Neuronal stem cell (in vitro differentiated cells): ENCODE results near the gene FOXC1.

Source experiments
- DNase-seq: peaks from one replicate; pipeline ENCODE4 v3.0.0-alpha.2; 2013; ENCODE audit warnings: low spot score
- H2AFZ ChIP-seq: one replicate; pipeline ENCODE4 v1.6.1; 2013; ENCODE audit warnings: mild to moderate bottlenecking, low read length, inconsistent platforms
- H2AK5ac ChIP-seq: 2 replicates; pipeline ENCODE4 v1.6.1; 2013; ENCODE audit warnings: low read depth, mild to moderate bottlenecking, inconsistent platforms, low read length, moderate library complexity, mixed read lengths
- H2BK120ac ChIP-seq: 2 replicates; pipeline ENCODE4 v1.6.1; 2013; ENCODE audit warnings: low read depth, mild to moderate bottlenecking, inconsistent platforms, low read length, moderate library complexity, mixed read lengths
- H2BK12ac ChIP-seq: one replicate; pipeline ENCODE4 v1.6.1; 2013; ENCODE audit warnings: low read length, inconsistent platforms
- H2BK15ac ChIP-seq: 2 replicates; pipeline ENCODE4 v1.6.1; 2013; ENCODE audit warnings: mild to moderate bottlenecking, low read length, inconsistent platforms, mixed read lengths
- H2BK5ac ChIP-seq: one replicate; pipeline ENCODE4 v1.6.1; 2013; ENCODE audit warnings: inconsistent platforms, mild to moderate bottlenecking, low read length, moderate library complexity
- H3K14ac ChIP-seq: one replicate; pipeline ENCODE4 v1.6.1; 2013; ENCODE audit warnings: low read length, inconsistent platforms
- H3K18ac ChIP-seq: 2 replicates; pipeline ENCODE4 v1.6.1; 2013; ENCODE audit warnings: low read length, inconsistent platforms
- H3K23ac ChIP-seq: 2 replicates; pipeline ENCODE4 v1.6.1; 2013; ENCODE audit warnings: low read depth, mild to moderate bottlenecking, mixed read lengths, low read length, inconsistent platforms; ENCODE audit not compliant: poor library complexity
- H3K27ac ChIP-seq: replicated peaks from 3 replicates; pipeline ENCODE4 v1.5.1; 2013; ENCODE audit warnings: low read length, inconsistent platforms
- H3K27me3 ChIP-seq, 3 experiments: 2 replicates each; pipeline ENCODE4 v1.6.1; 2013; ENCODE audit warnings: low read length in 3 of 3, mild to moderate bottlenecking in 2 of 3, inconsistent platforms in 1 of 3, low read depth in 1 of 3, mixed read lengths in 1 of 3, moderate library complexity in 1 of 3; ENCODE audit not compliant: control insufficient read depth in 3 of 3, insufficient read depth in 3 of 3
- H3K36me3 ChIP-seq, 2 donors: replicated peaks in 1 of 2; 2 replicates each; pipeline ENCODE4 v1.6.1; 2013; ENCODE audit warnings: low read length in 2 of 2; ENCODE audit not compliant: control insufficient read depth in 2 of 2, insufficient read depth in 2 of 2
- H3K4ac ChIP-seq: 2 replicates; pipeline ENCODE4 v1.6.1; 2013; ENCODE audit warnings: inconsistent platforms, mild to moderate bottlenecking, low read length, moderate library complexity
- H3K4me1 ChIP-seq, 2 donors: 1 replicate in 1 of 2; 2 replicates in 1 of 2; pipeline ENCODE4 v1.6.1; 2013; ENCODE audit warnings: low read length in 2 of 2, low read depth in 1 of 2; ENCODE audit not compliant: control insufficient read depth in 2 of 2, insufficient read depth in 1 of 2
- H3K4me2 ChIP-seq: one replicate; pipeline ENCODE4 v1.6.1; 2013; ENCODE audit warnings: mild to moderate bottlenecking, low read length, inconsistent platforms; ENCODE audit not compliant: insufficient read depth, poor library complexity, severe bottlenecking
- H3K4me3 ChIP-seq, 2 donors: 2 replicates each; pipeline ENCODE4 v1.5.1; 2013; ENCODE audit warnings: low read length in 2 of 2, mild to moderate bottlenecking in 2 of 2, inconsistent platforms in 1 of 2, moderate library complexity in 1 of 2
- H3K79me1 ChIP-seq: one replicate; pipeline ENCODE4 v1.6.1; 2013; ENCODE audit warnings: low read depth, mild to moderate bottlenecking, inconsistent platforms, low read length, moderate library complexity
- H3K9ac ChIP-seq: one replicate; pipeline ENCODE4 v1.6.1; 2013; ENCODE audit warnings: mild to moderate bottlenecking, low read depth, low read length, inconsistent platforms; ENCODE audit not compliant: poor library complexity
- H3K9me3 ChIP-seq, 2 donors: replicated peaks in 1 of 2; 2 replicates each; pipeline versions ENCODE3 to v1.6.1; 2013; ENCODE audit warnings: low read length in 2 of 2, mild to moderate bottlenecking in 2 of 2, inconsistent platforms in 1 of 2, low read depth in 1 of 2, mixed read lengths in 1 of 2, moderate library complexity in 1 of 2; ENCODE audit not compliant: control insufficient read depth in 2 of 2, insufficient read depth in 1 of 2
- H4K8ac ChIP-seq: one replicate; pipeline ENCODE4 v1.6.1; 2013; ENCODE audit warnings: low read depth, mild to moderate bottlenecking, inconsistent platforms, low read length, moderate library complexity
- H4K91ac ChIP-seq: one replicate; pipeline ENCODE4 v1.6.1; 2013; ENCODE audit warnings: low read length, low read depth, mild to moderate bottlenecking, inconsistent platforms; ENCODE audit not compliant: poor library complexity
- WGBS, 2 donors: extraction: QIAGEN DNeasy Blood & Tissue Kit; methylation state at CpG; one replicate each; pipeline ENCODE4 v1.1.7; 2013; ENCODE audit warnings: missing lambda C conversion rate in 2 of 2, mixed read lengths in 1 of 2; ENCODE audit not compliant: insufficient read length in 2 of 2, insufficient replicate concordance in 1 of 2; ENCODE audit errors: extremely low coverage in 2 of 2; 5-methylcytosine and 5-hydroxymethylcytosine counted together

FOXC1 gene

GRCh38 chr6:1640476-1640875 lies 30.8 kb downstream of the FOXC1 start:
- no peak overlapping the region for H2BK12ac ChIP-seq
- no peak overlapping the region for H3K18ac ChIP-seq
- H3K4me1 ChIP-seq = peaks cover 0 to 14% of the 10 kb centered on the region in 2 donors
- no peak overlapping the region for H3K14ac ChIP-seq
- no peak overlapping the region for H4K8ac ChIP-seq
- no peaks in the 10 kb centered on the region for H3K36me3 ChIP-seq
- no CpG with 5 or more reads among the region's 8 CpGs for WGBS, 2 donors
- H3K9ac ChIP-seq = no peak overlapping the region
- H2BK120ac ChIP-seq = no peak overlapping the region
- H3K23ac ChIP-seq = no peak overlapping the region
- DNase-seq = no peak
- H3K27ac ChIP-seq = no peak overlapping the region
- no peak overlapping the region for H3K4me3 ChIP-seq
- no peak overlapping the region for H2AFZ ChIP-seq
- peak overlapping the region; percentile 27 for H2BK5ac ChIP-seq
- H3K9me3 ChIP-seq = no peaks in the 10 kb centered on the region
- H3K79me1 ChIP-seq = no peaks in the 10 kb centered on the region
- no peak overlapping the region for H3K4me2 ChIP-seq
- H2AK5ac ChIP-seq = no peak overlapping the region
- no peak overlapping the region for H2BK15ac ChIP-seq
- H3K4ac ChIP-seq = no peak overlapping the region
- no peaks in the 10 kb centered on the region for H3K27me3 ChIP-seq
- no peak overlapping the region for H4K91ac ChIP-seq

- H2AFZ ChIP-seq = no peak overlapping the region
- no peak overlapping the region for H4K8ac ChIP-seq
- H3K9ac ChIP-seq = no peak overlapping the region
- no peak overlapping the region for H3K23ac ChIP-seq
- H2AK5ac ChIP-seq = no peak overlapping the region
- H3K36me3 ChIP-seq = no peaks in the 10 kb centered on the region
- no peak overlapping the region for H3K4me2 ChIP-seq
- WGBS, 2 donors = no CpG with 5 or more reads among the region's 12 CpGs
- H3K9me3 ChIP-seq = no peaks in the 10 kb centered on the region
- no peak overlapping the region for H2BK120ac ChIP-seq
- H2BK15ac ChIP-seq = no peak overlapping the region
- H3K18ac ChIP-seq = peak overlapping the region; percentile 32
- peaks cover 0 to 9% of the 10 kb centered on the region in 2 donors for H3K4me1 ChIP-seq
- no peak overlapping the region for H3K4me3 ChIP-seq
- no peak overlapping the region for H3K4ac ChIP-seq
- H3K27ac ChIP-seq = no peak overlapping the region
- DNase-seq = no peak
- no peak overlapping the region for H2BK12ac ChIP-seq
- H3K79me1 ChIP-seq = no peaks in the 10 kb centered on the region
- H3K14ac ChIP-seq = no peak overlapping the region
- no peak overlapping the region for H4K91ac ChIP-seq
- no peaks in the 10 kb centered on the region for H3K27me3 ChIP-seq
- H2BK5ac ChIP-seq = no peak overlapping the region
Measured at GRCh38 chr6:1641343-1641885, 31.7 kb downstream of the FOXC1 start.

- no CpG with 5 or more reads among the region's 7 CpGs for WGBS, 2 donors
Measured at GRCh38 chr6:1643111-1643510, 33.4 kb downstream of the FOXC1 start.

GRCh38 chr6:1643830-1644445 lies 34.2 kb downstream of the FOXC1 start:
- Histone ChIP-seq H3K14ac (no peak overlapping the region), H4K8ac (no peak overlapping the region), H3K9ac (no peak overlapping the region), H3K4me2 (no peak overlapping the region), H2BK12ac (peak overlapping the region; percentile 80), H4K91ac (no peak overlapping the region), H3K36me3 (no peaks in the 10 kb centered on the region), H3K23ac (peak overlapping the region; percentile 26), H2BK5ac (peak overlapping the region; percentile 43), H2AFZ (no peak overlapping the region), H3K18ac (peak overlapping the region; percentile 80), H3K4me1 (peaks cover 0 to 9% of the 10 kb centered on the region in 2 donors), H3K79me1 (no peaks in the 10 kb centered on the region), H3K27ac (no peak overlapping the region), H2AK5ac (peak overlapping the region; percentile 91), H3K4ac (no peak overlapping the region), H3K9me3 (no peaks in the 10 kb centered on the region), H3K4me3 (no peak overlapping the region), H3K27me3 (no peaks in the 10 kb centered on the region), H2BK120ac (no peak overlapping the region), H2BK15ac (no peak overlapping the region)
- WGBS, 2 donors = no CpG with 5 or more reads among the region's 18 CpGs
- DNase-seq = no peak

More at GRCh38 chr6:1643111-1643510, 33.4 kb downstream of the FOXC1 start:
- no peak overlapping the region for H3K9ac ChIP-seq
- no peak overlapping the region for H3K4ac ChIP-seq
- H3K4me3 ChIP-seq = no peak overlapping the region
- H2AFZ ChIP-seq = no peak overlapping the region
- no peak overlapping the region for H2AK5ac ChIP-seq
- H3K23ac ChIP-seq = no peak overlapping the region
- no peak overlapping the region for H2BK15ac ChIP-seq
- H3K27ac ChIP-seq = no peak overlapping the region
- H3K36me3 ChIP-seq = no peaks in the 10 kb centered on the region
- H3K4me1 ChIP-seq = peaks cover 0 to 9% of the 10 kb centered on the region in 2 donors
- peak overlapping the region; percentile 52 for H4K8ac ChIP-seq
- H2BK120ac ChIP-seq = no peak overlapping the region
- no peak overlapping the region for H3K4me2 ChIP-seq
- no peak overlapping the region for H3K14ac ChIP-seq
- H2BK12ac ChIP-seq = no peak overlapping the region
- H3K9me3 ChIP-seq = no peaks in the 10 kb centered on the region
- no peak overlapping the region for H3K18ac ChIP-seq
- H3K79me1 ChIP-seq = no peaks in the 10 kb centered on the region
- no peak overlapping the region for H2BK5ac ChIP-seq
- DNase-seq = no peak
- H3K27me3 ChIP-seq = no peaks in the 10 kb centered on the region
- no peak overlapping the region for H4K91ac ChIP-seq
